SK-N-SH (cell line): ENCODE data around the gene MTHFD1L.

Experiments used
- CTCF ChIP-seq: fragments of 200-600 bp; sonication (generic); IDR thresholded peaks from 2 replicates; pipeline ENCODE4 v1.6.1; 2017; ENCODE audit warnings: antibody characterized with exemption, mild to moderate bottlenecking, moderate library complexity
- ELF1 ChIP-seq: IDR thresholded peaks from 2 replicates; pipeline ENCODE4 v1.4.0; 2012
- EZH2phosphoT487 ChIP-seq: fragments of 200-600 bp; sonication (generic); IDR thresholded peaks from 2 replicates; pipeline ENCODE4 v1.6.1; 2017; ENCODE audit warnings: low read depth, mixed run types, mild to moderate bottlenecking, antibody characterized with exemption, moderate library complexity, borderline replicate concordance
- MAX ChIP-seq: IDR thresholded peaks from 2 replicates; pipeline ENCODE4 v1.4.0; 2012; ENCODE audit warnings: low read depth
- MEF2A ChIP-seq: IDR thresholded peaks from 2 replicates; pipeline ENCODE4 v1.4.0; 2012; ENCODE audit warnings: low read depth, borderline replicate concordance
- POLR2AphosphoS5 ChIP-seq: IDR thresholded peaks from 2 replicates; pipeline ENCODE4 v1.6.1; 2012; ENCODE audit warnings: low read depth, low read length
- SIN3A ChIP-seq: IDR thresholded peaks from 2 replicates; pipeline ENCODE4 v1.6.1; 2012; ENCODE audit warnings: low read depth, mild to moderate bottlenecking, low read length, moderate library complexity, borderline replicate concordance
- TEAD4 ChIP-seq: IDR thresholded peaks from 2 replicates; pipeline ENCODE4 v1.4.0; 2012; ENCODE audit warnings: mild to moderate bottlenecking, borderline replicate concordance; ENCODE audit not compliant: insufficient read depth
- YY1 ChIP-seq: IDR thresholded peaks from 2 replicates; pipeline ENCODE4 v1.4.0; 2012; ENCODE audit warnings: low read depth, mild to moderate bottlenecking

- TF ChIP-seq SIN3A (no peak), ELF1 (no peak), POLR2AphosphoS5 (no peak), MAX (no peak), TEAD4 (no peak), MEF2A (no peak), EZH2phosphoT487 (no peak), CTCF (no peak), YY1 (no peak)
Measured at GRCh38 chr6:151119823-151120524, 254.5 kb downstream of the MTHFD1L start.
